Thoracic aorta (tissue), 2 donors: Measurements from ENCODE around the gene TBL3. TPM values are rescaled to one million over a fixed set of nuclear protein-coding genes. Genes with fewer than 3 reads are reported as not detected.

Experiments
- ATAC-seq: fragments of 150-250 bp; one replicate; pipeline ENCODE4 v1.8.0; 2017; ENCODE audit warnings: low read depth; ENCODE audit not compliant: insufficient number of reproducible peaks, low FRiP score
- DNase-seq: peaks from one replicate; pipeline ENCODE4 v3.0.0-alpha.2; 2020; ENCODE audit warnings: low spot score
- H3K27ac ChIP-seq, 2 donors: fragments of 200-600 bp; sonication (generic); 1 replicate in 1 of 2; 2 replicates in 1 of 2; pipeline ENCODE4 v1.5.1; 2016; ENCODE audit warnings: mild to moderate bottlenecking in 2 of 2, moderate library complexity in 2 of 2
- H3K27me3 ChIP-seq: fragments of 200-600 bp; sonication (generic); replicated peaks from 2 replicates; pipeline ENCODE4 v1.6.0; 2016; ENCODE audit warnings: mild to moderate bottlenecking; ENCODE audit not compliant: insufficient read depth
- H3K36me3 ChIP-seq: fragments of 200-600 bp; sonication (generic); one replicate; pipeline ENCODE4 v1.5.1; 2016
- H3K4me1 ChIP-seq, 2 donors: fragments of 200-600 bp; sonication (generic); 1 replicate in 1 of 2; 2 replicates in 1 of 2; pipeline versions ENCODE4 v1.5.1 to v1.6.0; 2016; ENCODE audit warnings: low read depth in 2 of 2, mild to moderate bottlenecking in 1 of 2; ENCODE audit not compliant: control insufficient read depth in 1 of 2
- H3K4me3 ChIP-seq: fragments of 200-600 bp; sonication (generic); 2 replicates; pipeline ENCODE4 v1.5.1; 2016; ENCODE audit warnings: mild to moderate bottlenecking
- H3K9me3 ChIP-seq: fragments of 200-600 bp; sonication (generic); 2 replicates; pipeline ENCODE4 v1.5.1; 2016
- CTCF ChIP-seq: fragments of 200-600 bp; sonication (generic); IDR thresholded peaks from one replicate; pipeline ENCODE4 v1.5.1; 2019; ENCODE audit warnings: antibody characterized with exemption
- total RNA-seq, 2 donors: library from RNA; depleted of rRNA; stranded (reverse); fragments of >200 nt; gene quantifications; one replicate each; pipeline versions ENCODE4 v1.1.0 to v1.2.3, GENCODE V29; 2016

The TBL3 gene
- total RNA-seq, result 10 to 100 TPM; 22.2 to 44.8 TPM

GRCh38 chr16:1971796-1972489, at the start of gene TBL3:
Gene TBL3 (plus strand): TSS chr16:1972053. CDS start chr16:1972165, 112 bp downstream.
- peaks cover 29% of the 10 kb centered on the region for H3K36me3 ChIP-seq
- peak within 1 kb of the TSS; percentile 77 to 89 for H3K27ac ChIP-seq
- peak within 1 kb of the TSS; percentile 86 for H3K4me3 ChIP-seq
- ATAC-seq (peak; percentile 85), DNase-seq (peak; percentile 73)
- no peaks in the 10 kb centered on the region for H3K9me3 ChIP-seq
- no peak for TF ChIP-seq CTCF
- peaks cover 14 to 22% of the 10 kb centered on the region in 2 donors for H3K4me1 ChIP-seq
- H3K27me3 ChIP-seq, result no peaks in the 10 kb centered on the region

- Histone ChIP-seq H3K9me3 (no peaks in the 10 kb centered on the region), H3K36me3 (no peaks in the 10 kb centered on the region), H3K4me3 (no peak overlapping the region), H3K27ac (no peak overlapping the region), H3K27me3 (peaks cover 22% of the 10 kb centered on the region), H3K4me1 (no peaks in the 10 kb centered on the region)
- ATAC-seq (no peak), DNase-seq (no peak)
- no peak for TF ChIP-seq CTCF
Observed at GRCh38 chr16:1922357-1922756, 49.5 kb upstream of the TBL3 start.

GRCh38 chr16:1923299-1924034, 48.4 kb upstream of the TBL3 start:
- Histone ChIP-seq H3K9me3 (no peaks in the 10 kb centered on the region), H3K4me3 (no peak overlapping the region), H3K27me3 (peaks cover 22% of the 10 kb centered on the region), H3K4me1 (no peaks in the 10 kb centered on the region), H3K27ac (no peak overlapping the region), H3K36me3 (no peaks in the 10 kb centered on the region)
- ATAC-seq (no peak), DNase-seq (no peak)
- TF ChIP-seq CTCF, result no peak

- Histone ChIP-seq H3K27ac (no peak overlapping the region), H3K27me3 (peaks cover 21% of the 10 kb centered on the region), H3K4me3 (no peak overlapping the region), H3K36me3 (no peaks in the 10 kb centered on the region), H3K4me1 (peaks cover 0 to 5% of the 10 kb centered on the region in 2 donors), H3K9me3 (no peaks in the 10 kb centered on the region)
- DNase-seq (no peak), ATAC-seq (no peak)
- no peak for TF ChIP-seq CTCF
Observed at GRCh38 chr16:1924095-1924494, 47.8 kb upstream of the TBL3 start.

- ATAC-seq (no peak), DNase-seq (no peak)
- H3K4me1 ChIP-seq, result peaks cover 0 to 11% of the 10 kb centered on the region in 2 donors
Observed at GRCh38 chr16:1926271-1926670, 45.6 kb upstream of the TBL3 start.

More at GRCh38 chr16:1926271-1926670, 45.6 kb upstream of the TBL3 start:
- no peak for TF ChIP-seq CTCF
- Histone ChIP-seq H3K9me3 (no peaks in the 10 kb centered on the region), H3K36me3 (no peaks in the 10 kb centered on the region), H3K27me3 (peaks cover 11% of the 10 kb centered on the region), H3K4me3 (no peak overlapping the region), H3K27ac (no peak overlapping the region)
